C4-2B (cell line): ENCODE measurements around the gene CDC37L1.
"Not testable (repeated sequence)": the region's sequence is repeated elsewhere in the genome, so short reads cannot be mapped to it uniquely, and the experiment has no call there.

ENCODE experiments used
- CTCF ChIP-seq: fragments of 450-650 bp; conservative IDR thresholded peaks from 2 replicates; pipeline ENCODE4 v1.5.1; 2017; ENCODE audit warnings: mild to moderate bottlenecking
- ZFX ChIP-seq: fragments of 450-650 bp; IDR thresholded peaks from 2 replicates; pipeline ENCODE4 v1.6.1; 2017

- not testable (repeated sequence) for TF ChIP-seq CTCF, ZFX
Observed at GRCh38 chr9:4660665-4661064, 18.7 kb upstream of the CDC37L1 start.
